ENCODE measurements around the gene PARP1.
A peak's percentile ranks its signal among the peaks of the same experiment; 100 is the strongest.
"Not testable (repeated sequence)": the region's sequence is repeated elsewhere in the genome, so short reads cannot be mapped to it uniquely, and the experiment has no call there.

Gene PARP1

GRCh38 chr1:226428791-226429461 lies 21.0 kb upstream of the PARP1 start:
- DNase-seq, result peak; percentile 48

GRCh38 chr1:226428348-226428747 lies 20.5 kb upstream of the PARP1 start:
- no peak for DNase-seq

- no peak for DNase-seq
These were observed 19.2 kb upstream of the PARP1 start for GRCh38 chr1:226427131-226427530.

GRCh38 chr1:226426395-226426794 lies 18.5 kb upstream of the PARP1 start:
- DNase-seq, result not testable (repeated sequence)

- peak; percentile 28 for DNase-seq
These were observed 17.6 kb upstream of the PARP1 start for GRCh38 chr1:226425431-226426031.

GRCh38 chr1:226425004-226425378 lies 17.1 kb upstream of the PARP1 start:
- DNase-seq, result no peak

GRCh38 chr1:226424221-226425003 lies 16.5 kb upstream of the PARP1 start:
- no peak for DNase-seq

GRCh38 chr1:226422478-226422877 lies 14.6 kb upstream of the PARP1 start:
- DNase-seq, result no peak

GRCh38 chr1:226420897-226421296 lies 13.0 kb upstream of the PARP1 start:
- DNase-seq, result no peak

GRCh38 chr1:226420328-226420727 lies 12.4 kb upstream of the PARP1 start:
- DNase-seq, result no peak

GRCh38 chr1:226419284-226420029 lies 11.6 kb upstream of the PARP1 start:
- no peak for DNase-seq

GRCh38 chr1:226417830-226418546 lies 10.1 kb upstream of the PARP1 start:
- no peak for DNase-seq

GRCh38 chr1:226417350-226417749 lies 9.5 kb upstream of the PARP1 start:
- DNase-seq, result no peak

GRCh38 chr1:226414098-226414698 lies 6.3 kb upstream of the PARP1 start:
- no peak for DNase-seq

- DNase-seq, result no peak
These were observed 3.7 kb upstream of the PARP1 start for GRCh38 chr1:226411619-226412018.

- DNase-seq, result no peak
These were observed 3.1 kb upstream of the PARP1 start for GRCh38 chr1:226410958-226411357.

- no peak for DNase-seq
These were observed 1.5 kb upstream of the PARP1 start for GRCh38 chr1:226409392-226409791.

- no peak for DNase-seq
These were observed 642 bp upstream of the PARP1 start for GRCh38 chr1:226408285-226409184.

- no peak for DNase-seq
These were observed 745 bp downstream of the PARP1 start for GRCh38 chr1:226407199-226407496.

GRCh38 chr1:226406401-226406881 lies 1.5 kb downstream of the PARP1 start:
- no peak for DNase-seq

- DNase-seq, result no peak
These were observed 2.4 kb downstream of the PARP1 start for GRCh38 chr1:226405411-226405988.

All from activated CD8-positive, alpha-beta memory T cell treated with anti-CD3 and anti-CD28 coated beads, Interleukin-2, amount 50 U/mL, for 4 hours (primary cell).